Left ventricle myocardium inferior (tissue), 1 donor: ENCODE measurements around the gene ERH. TPM values are rescaled to one million over a fixed set of nuclear protein-coding genes. Genes with fewer than 3 reads are reported as not detected.

ENCODE experiments used
- DNase-seq: peaks from one replicate; pipeline ENCODE4 v3.0.0-alpha.2; 2020
- H3K27ac ChIP-seq: fragments of 200-600 bp; replicated peaks from 2 replicates; pipeline ENCODE4 v1.8.0; 2021
- H3K27me3 ChIP-seq: fragments of 200-600 bp; 2 replicates; pipeline ENCODE4 v1.8.0; 2021; ENCODE audit warnings: low read depth
- H3K36me3 ChIP-seq: fragments of 200-600 bp; 2 replicates; pipeline ENCODE4 v1.8.0; 2021
- H3K4me1 ChIP-seq: fragments of 200-600 bp; 2 replicates; pipeline ENCODE4 v1.8.0; 2021
- H3K4me3 ChIP-seq: fragments of 200-600 bp; 2 replicates; pipeline ENCODE4 v1.8.0; 2021; ENCODE audit warnings: mild to moderate bottlenecking, moderate library complexity
- H3K9me3 ChIP-seq: fragments of 200-600 bp; replicated peaks from 2 replicates; pipeline ENCODE4 v1.8.0; 2021
- intact Hi-C: fragments of 100-400 bp; cut with micrococcal nuclease; formaldehyde crosslinking; loops from one replicate; pipeline ENCODE4 v1.11.0; 2022
- total RNA-seq: library from RNA; stranded (reverse); fragmentation: NEBNext Ultra II Directional; extraction: Animal tissue kit (Norgen Biotek cat#: 25700); gene quantifications from one replicate; pipeline ENCODE4 v1.2.1, GENCODE V29; 2021
- TF ChIP-seq, protein P1 (sequence below): fragments of 200-600 bp; IDR thresholded peaks from 2 replicates; pipeline ENCODE4 v1.8.0; 2021; ENCODE audit warnings: antibody characterized with exemption, mild to moderate bottlenecking, borderline replicate concordance
- donor health status: DM: no; HTN: yes; CAD: no; lungs with severe emphysema.

The ERH gene
- total RNA-seq, 1 donor from 2014 or later = 105 TPM

DNA sequence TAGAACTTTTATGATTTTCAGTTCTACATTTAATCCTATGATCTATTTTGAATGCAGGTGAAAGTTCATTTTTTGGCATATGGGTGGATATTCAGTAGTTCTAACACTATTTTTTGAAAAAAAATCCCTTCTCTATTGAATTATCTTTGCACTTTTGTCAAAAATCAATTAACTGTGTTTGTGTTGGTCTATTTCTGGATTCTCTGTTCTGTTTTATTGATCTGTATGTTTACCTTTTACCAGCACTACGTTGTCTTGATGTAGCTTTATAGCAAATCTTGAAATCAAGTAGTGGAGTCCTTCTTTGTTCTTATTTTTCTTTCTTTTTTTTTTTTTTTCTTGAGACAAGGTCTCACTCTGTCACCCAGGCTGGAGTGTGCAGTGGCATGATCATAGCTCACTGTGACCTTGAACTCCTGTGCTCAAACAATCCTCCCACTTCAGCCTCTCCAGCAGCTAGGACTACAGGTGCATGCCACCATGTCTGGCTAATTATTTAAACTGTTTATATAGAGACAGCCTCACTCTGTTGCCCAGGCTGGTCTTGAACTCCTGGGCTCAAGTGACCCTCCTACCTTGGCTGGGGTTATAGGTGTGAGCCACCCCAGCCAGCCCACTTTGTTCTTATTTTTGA is 32.3 kb upstream of the ERH start:
- DNase-seq = no peak
- intact Hi-C loops = no loop called here
- TF ChIP-seq, protein P1, sequence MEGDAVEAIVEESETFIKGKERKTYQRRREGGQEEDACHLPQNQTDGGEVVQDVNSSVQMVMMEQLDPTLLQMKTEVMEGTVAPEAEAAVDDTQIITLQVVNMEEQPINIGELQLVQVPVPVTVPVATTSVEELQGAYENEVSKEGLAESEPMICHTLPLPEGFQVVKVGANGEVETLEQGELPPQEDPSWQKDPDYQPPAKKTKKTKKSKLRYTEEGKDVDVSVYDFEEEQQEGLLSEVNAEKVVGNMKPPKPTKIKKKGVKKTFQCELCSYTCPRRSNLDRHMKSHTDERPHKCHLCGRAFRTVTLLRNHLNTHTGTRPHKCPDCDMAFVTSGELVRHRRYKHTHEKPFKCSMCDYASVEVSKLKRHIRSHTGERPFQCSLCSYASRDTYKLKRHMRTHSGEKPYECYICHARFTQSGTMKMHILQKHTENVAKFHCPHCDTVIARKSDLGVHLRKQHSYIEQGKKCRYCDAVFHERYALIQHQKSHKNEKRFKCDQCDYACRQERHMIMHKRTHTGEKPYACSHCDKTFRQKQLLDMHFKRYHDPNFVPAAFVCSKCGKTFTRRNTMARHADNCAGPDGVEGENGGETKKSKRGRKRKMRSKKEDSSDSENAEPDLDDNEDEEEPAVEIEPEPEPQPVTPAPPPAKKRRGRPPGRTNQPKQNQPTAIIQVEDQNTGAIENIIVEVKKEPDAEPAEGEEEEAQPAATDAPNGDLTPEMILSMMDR = no peak
- Histone ChIP-seq H3K36me3 (peaks cover 18% of the 10 kb centered on the region), H3K27ac (no peak overlapping the region), H3K4me1 (peaks cover 1% of the 10 kb centered on the region), H3K9me3 (no peaks in the 10 kb centered on the region), H3K4me3 (no peak overlapping the region), H3K27me3 (no peaks in the 10 kb centered on the region)

DNA sequence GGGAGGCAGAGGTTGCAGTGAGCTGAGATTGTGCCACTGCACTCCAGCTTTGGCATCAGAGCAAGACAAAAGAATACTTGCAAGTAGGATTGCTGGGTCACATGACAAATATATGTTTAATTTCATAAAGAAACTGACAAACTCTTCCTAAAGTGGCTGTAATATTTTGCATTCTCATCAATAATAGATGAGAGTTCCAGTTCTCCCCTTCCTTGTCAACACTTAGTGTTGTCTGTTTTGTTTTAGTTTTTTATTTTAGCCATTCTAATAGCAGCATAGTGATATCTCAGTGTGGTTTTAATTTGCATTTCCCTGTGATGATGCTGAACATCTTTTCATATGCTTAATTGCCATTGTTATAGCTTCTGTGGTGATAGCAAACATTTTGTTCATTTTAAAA is 31.5 kb upstream of the ERH start:
- intact Hi-C loops = no loop called here
- Histone ChIP-seq H3K27me3 (no peaks in the 10 kb centered on the region), H3K9me3 (no peaks in the 10 kb centered on the region), H3K36me3 (peaks cover 26% of the 10 kb centered on the region), H3K4me3 (no peak overlapping the region), H3K27ac (no peak overlapping the region), H3K4me1 (peaks cover 7% of the 10 kb centered on the region)
- no peak for DNase-seq
- TF ChIP-seq, protein P1 = no peak

DNA sequence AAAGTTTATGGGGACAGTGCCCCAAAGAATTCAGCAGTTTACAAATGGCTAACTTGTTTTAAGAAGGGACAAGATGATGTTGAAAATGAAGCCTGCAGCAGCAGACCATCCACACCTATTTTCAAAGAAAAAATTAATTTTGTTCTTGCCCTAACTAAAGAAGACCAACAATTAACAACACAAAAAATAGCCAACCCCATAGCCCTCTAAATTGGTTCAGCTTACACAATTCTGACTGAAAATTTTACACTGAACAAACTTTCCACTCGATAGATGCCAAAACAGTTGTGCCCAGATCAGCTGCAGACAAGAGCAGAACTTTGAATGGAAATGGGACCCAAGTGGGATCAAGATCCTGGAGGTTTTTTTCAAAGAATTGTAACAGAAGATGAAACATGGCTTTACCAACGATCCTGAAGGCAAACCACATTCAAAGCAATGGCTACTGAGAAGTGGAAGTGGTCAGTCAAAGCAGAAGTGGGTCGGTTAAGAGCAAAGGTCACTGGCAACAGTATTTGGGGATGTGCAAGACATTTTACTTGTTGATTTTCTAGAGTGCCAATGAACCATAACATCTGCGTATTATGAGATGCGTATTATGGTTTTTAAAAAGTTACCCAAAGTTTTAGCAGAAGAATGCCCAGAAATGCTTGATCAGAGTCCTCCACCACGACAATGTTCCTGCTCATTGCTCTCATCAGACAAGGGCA is 30.3 kb upstream of the ERH start:
- Histone ChIP-seq H3K27ac (no peak overlapping the region), H3K4me1 (peaks cover 7% of the 10 kb centered on the region), H3K4me3 (no peak overlapping the region), H3K27me3 (no peaks in the 10 kb centered on the region), H3K36me3 (peaks cover 29% of the 10 kb centered on the region), H3K9me3 (no peaks in the 10 kb centered on the region)
- TF ChIP-seq, protein P1 = no peak
- intact Hi-C loops = no loop called here
- DNase-seq = no peak

DNA sequence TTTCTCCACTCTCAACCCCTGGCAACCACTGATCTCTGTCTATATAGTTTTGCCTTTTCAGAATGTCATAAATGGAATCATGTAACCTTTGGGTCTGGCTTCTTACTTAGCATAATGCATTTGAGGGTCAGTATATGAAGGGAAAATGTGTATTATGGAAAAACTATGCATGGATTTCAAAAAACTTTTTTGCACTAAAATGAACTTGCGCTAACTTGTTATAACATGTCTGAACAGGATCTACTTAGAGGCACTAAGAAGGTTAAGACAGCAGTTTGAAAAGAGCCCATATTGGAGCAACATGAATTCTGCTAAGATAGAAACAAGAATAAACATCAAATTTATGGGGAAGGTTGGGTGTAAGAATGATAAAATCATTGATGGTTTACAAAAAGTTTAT is 29.5 kb upstream of the ERH start:
- TF ChIP-seq, protein P1 = no peak
- Histone ChIP-seq H3K4me1 (peaks cover 7% of the 10 kb centered on the region), H3K27ac (no peak overlapping the region), H3K9me3 (no peaks in the 10 kb centered on the region), H3K27me3 (no peaks in the 10 kb centered on the region), H3K4me3 (no peak overlapping the region), H3K36me3 (peaks cover 29% of the 10 kb centered on the region)
- intact Hi-C loops = no loop called here
- no peak for DNase-seq

DNA sequence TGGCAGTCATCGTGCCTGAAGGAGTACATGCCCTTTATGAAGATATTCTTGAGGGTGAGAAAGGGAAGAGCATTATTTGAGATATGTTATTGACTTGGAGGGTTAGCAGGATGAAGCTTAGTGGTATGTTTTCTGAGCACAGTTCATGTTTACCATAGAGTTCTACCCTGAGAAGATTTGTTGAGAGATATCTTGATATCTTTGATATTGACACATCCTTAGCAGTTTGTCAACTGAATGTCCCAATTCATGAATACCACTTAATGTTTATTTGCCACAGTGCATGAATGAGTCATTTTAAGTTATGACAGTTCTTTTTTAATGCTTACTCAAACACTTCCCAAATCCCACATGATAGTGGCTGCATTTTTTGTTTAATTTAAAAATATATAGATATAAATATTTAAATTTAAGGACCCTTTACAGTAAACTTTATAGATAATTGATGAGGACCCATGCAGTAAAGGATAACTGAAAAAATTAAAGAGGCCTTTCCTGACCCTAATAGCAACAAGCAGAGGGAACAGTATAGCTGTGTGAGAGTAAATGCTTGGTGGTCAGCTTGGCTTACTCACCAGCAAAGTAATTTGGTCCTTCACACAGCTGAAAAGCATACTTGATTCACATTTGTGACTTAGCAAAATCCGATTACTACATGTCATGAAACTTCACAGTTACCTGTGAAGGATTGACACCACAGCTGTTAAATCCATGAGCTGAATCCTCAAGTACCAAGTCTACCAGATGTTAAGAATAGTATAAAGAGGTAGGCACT is 26.2 kb upstream of the ERH start:
- no peaks in the 10 kb centered on the region for H3K27me3 ChIP-seq
- intact Hi-C loops = no loop called here
- no peaks in the 10 kb centered on the region for H3K9me3 ChIP-seq
- peaks cover 29% of the 10 kb centered on the region for H3K36me3 ChIP-seq
- TF ChIP-seq, protein P1 = no peak
- H3K4me3 ChIP-seq = no peak overlapping the region
- peaks cover 7% of the 10 kb centered on the region for H3K4me1 ChIP-seq
- no peak for DNase-seq
- H3K27ac ChIP-seq = no peak overlapping the region
